B cell (primary cell): ENCODE measurements around the gene EAPP. TPM values are rescaled to one million over a fixed set of nuclear protein-coding genes. Genes with fewer than 3 reads are reported as not detected.

Experiments
- ATAC-seq: fragments of 200-7000 bp; cut with Tn5 transposase; one replicate; pipeline ENCODE4 v1.10.0; 2021; ENCODE audit warnings: low read depth, mild to moderate bottlenecking, moderate number of reproducible peaks, moderate library complexity
- CTCF ChIA-PET: fragments of 350-600 bp; sonication (Branson Sonifier 250); formaldehyde crosslinking; loops from one replicate; lab custom pipeline; 2021; ENCODE audit warnings: antibody characterized with exemption, inconsistent platforms; lab: Charles Lee
- POLR2A ChIA-PET: fragments of 350-600 bp; sonication (Branson Sonifier 250); formaldehyde crosslinking; loops from one replicate; lab custom pipeline; 2021; ENCODE audit warnings: antibody characterized with exemption; lab: Charles Lee
- DNase-seq: peaks from one replicate; pipeline ENCODE4 v3.0.0; 2013
- H2AFZ ChIP-seq: 2 replicates; pipeline ENCODE4 v1.6.1; 2012; ENCODE audit warnings: mild to moderate bottlenecking, low read depth, low read length; ENCODE audit not compliant: insufficient read depth, poor library complexity, severe bottlenecking
- H3K27ac ChIP-seq, 2 donors: 1 replicate in 1 of 2; 2 replicates in 1 of 2; pipeline ENCODE4 v1.5.1; 2012 to 2013; ENCODE audit warnings: low read length in 2 of 2, mild to moderate bottlenecking in 2 of 2, moderate library complexity in 1 of 2
- H3K27me3 ChIP-seq, 4 experiments: fragments of 200-600 bp in 1 of 4; sonication (generic) in 1 of 4; replicated peaks in 1 of 4; 1 replicate in 2 of 4; 2 replicates in 2 of 4; pipeline versions ENCODE4 v1.6.1 to v1.7.0; 2013 to 2016; ENCODE audit warnings: low read length in 3 of 4, mild to moderate bottlenecking in 2 of 4, mixed read lengths in 1 of 4, moderate library complexity in 1 of 4; ENCODE audit not compliant: insufficient read depth in 4 of 4, control insufficient read depth in 3 of 4; ENCODE audit errors: control extremely low read depth in 1 of 4
- H3K36me3 ChIP-seq, 2 experiments: replicated peaks in 1 of 2; 1 replicate in 1 of 2; 2 replicates in 1 of 2; pipeline versions ENCODE4 v1.6.1 to v1.7.1; 2013; ENCODE audit warnings: low read length in 1 of 2; ENCODE audit not compliant: insufficient read depth in 2 of 2, control insufficient read depth in 1 of 2; ENCODE audit errors: control extremely low read depth in 1 of 2, extremely low read depth in 1 of 2
- H3K4me1 ChIP-seq, 2 donors: fragments of 200-600 bp in 1 of 2; sonication (generic) in 1 of 2; 1 replicate in 1 of 2; 2 replicates in 1 of 2; pipeline versions ENCODE4 v1.5.1 to v1.6.1; 2013 to 2017; ENCODE audit warnings: low read length in 2 of 2; ENCODE audit not compliant: control insufficient read depth in 2 of 2, insufficient read depth in 2 of 2
- H3K4me2 ChIP-seq: replicated peaks from 2 replicates; pipeline ENCODE3; 2012; ENCODE audit warnings: mild to moderate bottlenecking, low read depth, low read length; ENCODE audit not compliant: poor library complexity, severe bottlenecking
- H3K4me3 ChIP-seq, 5 experiments: fragments of 200-600 bp in 1 of 5; sonication (generic) in 1 of 5; 1 replicate in 3 of 5; 2 replicates in 2 of 5; pipeline versions ENCODE4 v1.5.1 to v1.7.0; 2011 to 2016; ENCODE audit warnings: low read length in 4 of 5, mild to moderate bottlenecking in 4 of 5, low read depth in 2 of 5, control low read depth in 1 of 5, moderate library complexity in 1 of 5; ENCODE audit not compliant: insufficient read depth in 1 of 5; ENCODE audit errors: control extremely low read depth in 1 of 5, extremely low read depth in 1 of 5
- H3K79me2 ChIP-seq: fragments of 200-600 bp; sonication (generic); one replicate; pipeline ENCODE4 v1.6.0; 2016; ENCODE audit warnings: low read length; ENCODE audit not compliant: control insufficient read depth, insufficient read depth
- H3K9ac ChIP-seq: fragments of 200-600 bp; sonication (generic); 2 replicates; pipeline ENCODE4 v1.6.1; 2017; ENCODE audit warnings: mild to moderate bottlenecking, low read length, moderate library complexity
- H3K9me3 ChIP-seq, 3 donors: one replicate each; pipeline versions ENCODE4 v1.6.1 to v1.7.1; 2013; ENCODE audit warnings: low read length in 2 of 3; ENCODE audit not compliant: control insufficient read depth in 2 of 3, insufficient read depth in 1 of 3; ENCODE audit errors: control extremely low read depth in 1 of 3
- H4K20me1 ChIP-seq: 2 replicates; pipeline ENCODE4 v1.6.0; 2012; ENCODE audit warnings: mild to moderate bottlenecking, low read length; ENCODE audit not compliant: insufficient read depth, control insufficient read depth, poor library complexity, severe bottlenecking
- H3K27ac Mint-ChIP-seq: one replicate; pipeline ENCODE4 v1.8.0; 2021; ENCODE audit warnings: mixed read lengths
- H3K27me3 Mint-ChIP-seq: one replicate; pipeline ENCODE4 v1.8.0; 2021; ENCODE audit warnings: mixed read lengths
- H3K4me1 Mint-ChIP-seq: one replicate; pipeline ENCODE4 v1.8.0; 2021; ENCODE audit warnings: mixed read lengths
- H3K4me3 Mint-ChIP-seq: one replicate; pipeline ENCODE4 v1.8.0; 2021; ENCODE audit warnings: mixed read lengths
- H3K9me3 Mint-ChIP-seq: one replicate; pipeline ENCODE4 v1.8.0; 2022; ENCODE audit warnings: mixed read lengths; ENCODE audit not compliant: insufficient read depth
- EZH2 ChIP-seq: IDR thresholded peaks from 2 replicates; pipeline ENCODE4 v1.6.1; 2012; ENCODE audit warnings: borderline replicate concordance, low read depth, mild to moderate bottlenecking, moderate library complexity, low read length; ENCODE audit not compliant: insufficient read depth, poor library complexity, severe bottlenecking
- WGBS: methylation state at CpG from one replicate; pipeline ENCODE4 v1.1.5; 2013; ENCODE audit warnings: missing lambda C conversion rate; ENCODE audit not compliant: insufficient coverage; 5-methylcytosine and 5-hydroxymethylcytosine counted together
- intact Hi-C: fragments of 100-400 bp; cut with micrococcal nuclease; formaldehyde crosslinking; loops from one replicate; pipeline ENCODE4 v1.10.0; 2022
- polyA plus RNA-seq: library from polyadenylated mRNA; depleted of rRNA; stranded (reverse); fragments of >200 nt; gene quantifications from 2 replicates; pipeline ENCODE4 v1.2.3, GENCODE V29; 2012
- total RNA-seq, 2 donors: library from RNA; stranded (reverse); fragments of 120-200 nt in 1 of 2; gene quantifications; 1 replicate in 1 of 2; 2 replicates in 1 of 2; pipeline versions ENCODE4 v1.2.3 to v1.2.4, GENCODE V29; 2013 to 2022
- TF ChIP-seq, protein P1 (sequence below): fragments of 200-600 bp; IDR thresholded peaks from one replicate; pipeline ENCODE4 v1.8.0; 2022; ENCODE audit warnings: antibody characterized with exemption, mild to moderate bottlenecking

EAPP gene
- total and polyA plus RNA-seq, 2 donors (not counting 1 experiment from before 2014, with no cell fraction given): 36.2 to 58.0 TPM

DNA sequence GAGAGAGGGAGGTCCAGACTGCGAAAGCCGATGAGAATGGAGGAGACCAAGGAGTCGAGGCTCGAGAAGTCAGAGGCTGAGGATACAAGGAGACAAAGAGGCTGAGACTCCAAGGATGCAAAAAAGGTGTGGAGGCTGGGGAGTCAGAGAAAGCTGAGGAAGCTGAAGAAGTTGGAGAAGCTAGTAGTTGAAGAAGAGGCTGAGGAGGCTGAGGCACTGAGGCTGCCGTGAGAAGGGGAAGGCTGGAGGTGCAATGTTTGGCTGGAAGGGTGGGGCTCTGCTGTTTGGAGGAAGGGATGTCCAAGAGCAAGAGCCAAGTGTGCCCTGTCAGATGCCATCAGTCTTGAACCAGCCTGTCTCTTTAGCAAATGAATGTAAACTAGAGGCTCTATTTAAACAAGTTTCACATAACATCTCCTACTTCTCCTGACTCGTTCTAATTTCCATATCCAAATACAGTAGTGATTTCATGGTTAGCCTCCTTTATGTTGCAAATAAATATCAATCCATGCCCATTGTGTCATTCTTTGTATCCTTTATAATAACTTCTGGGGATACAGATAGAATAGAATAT, 66.7 kb downstream of the EAPP start:
- Mint-ChIP-seq H3K27me3 (peaks cover 7% of the 10 kb centered on the region), H3K27ac (no peak overlapping the region), H3K4me3 (no peak overlapping the region), H3K4me1 (no peaks in the 10 kb centered on the region), H3K9me3 (no peaks in the 10 kb centered on the region)
- Histone ChIP-seq H3K9me3 (no peaks in the 10 kb centered on the region), H2AFZ (no peak overlapping the region), H3K79me2 (no peaks in the 10 kb centered on the region), H3K4me2 (no peak overlapping the region), H3K9ac (no peak overlapping the region), H3K4me1 (no peaks in the 10 kb centered on the region), H3K4me3 (no peak overlapping the region), H3K27ac (no peak overlapping the region), H3K36me3 (no peaks in the 10 kb centered on the region), H3K27me3 (peaks cover 0 to 5% (median 0%) of the 10 kb centered on the region in 4 experiments), H4K20me1 (no peaks in the 10 kb centered on the region)
- TF ChIP-seq, protein P1, sequence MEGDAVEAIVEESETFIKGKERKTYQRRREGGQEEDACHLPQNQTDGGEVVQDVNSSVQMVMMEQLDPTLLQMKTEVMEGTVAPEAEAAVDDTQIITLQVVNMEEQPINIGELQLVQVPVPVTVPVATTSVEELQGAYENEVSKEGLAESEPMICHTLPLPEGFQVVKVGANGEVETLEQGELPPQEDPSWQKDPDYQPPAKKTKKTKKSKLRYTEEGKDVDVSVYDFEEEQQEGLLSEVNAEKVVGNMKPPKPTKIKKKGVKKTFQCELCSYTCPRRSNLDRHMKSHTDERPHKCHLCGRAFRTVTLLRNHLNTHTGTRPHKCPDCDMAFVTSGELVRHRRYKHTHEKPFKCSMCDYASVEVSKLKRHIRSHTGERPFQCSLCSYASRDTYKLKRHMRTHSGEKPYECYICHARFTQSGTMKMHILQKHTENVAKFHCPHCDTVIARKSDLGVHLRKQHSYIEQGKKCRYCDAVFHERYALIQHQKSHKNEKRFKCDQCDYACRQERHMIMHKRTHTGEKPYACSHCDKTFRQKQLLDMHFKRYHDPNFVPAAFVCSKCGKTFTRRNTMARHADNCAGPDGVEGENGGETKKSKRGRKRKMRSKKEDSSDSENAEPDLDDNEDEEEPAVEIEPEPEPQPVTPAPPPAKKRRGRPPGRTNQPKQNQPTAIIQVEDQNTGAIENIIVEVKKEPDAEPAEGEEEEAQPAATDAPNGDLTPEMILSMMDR: no peak
- 97% methylated on average over 5 of the region's 6 CpGs for WGBS
- intact Hi-C loops: no loop called here
- ATAC-seq (no peak), DNase-seq (no peak)
- POLR2A ChIA-PET: no interaction called here
- CTCF ChIA-PET: no interaction called here

DNA sequence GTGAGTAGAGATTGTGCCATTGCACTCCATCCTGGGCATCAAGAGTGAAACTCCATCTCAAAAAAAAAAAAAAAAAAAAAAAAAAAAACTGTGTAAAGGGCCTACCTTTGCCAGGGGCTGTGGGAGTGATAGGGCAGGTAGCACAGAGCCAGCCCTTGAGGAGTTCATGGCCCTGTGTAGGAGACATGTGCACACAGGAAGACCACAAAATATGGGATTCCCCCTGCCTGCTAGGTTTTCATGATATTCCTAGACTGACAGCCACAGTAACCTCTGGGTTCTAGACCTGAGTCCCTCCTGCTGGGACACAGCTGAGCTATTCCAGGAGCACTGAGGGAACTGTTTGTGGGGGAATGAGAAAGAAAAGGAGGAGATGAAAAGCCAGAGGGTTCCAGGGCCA, 69.2 kb downstream of the EAPP start:
- Histone ChIP-seq H3K36me3 (no peaks in the 10 kb centered on the region), H3K9me3 (no peaks in the 10 kb centered on the region), H3K4me3 (no peak overlapping the region), H3K4me1 (no peaks in the 10 kb centered on the region), H3K4me2 (no peak overlapping the region), H3K27ac (no peak overlapping the region), H3K27me3 (peaks cover 0 to 5% (median 0%) of the 10 kb centered on the region in 4 experiments), H3K9ac (no peak overlapping the region), H4K20me1 (no peaks in the 10 kb centered on the region), H3K79me2 (no peaks in the 10 kb centered on the region), H2AFZ (no peak overlapping the region)
- Mint-ChIP-seq H3K27ac (no peak overlapping the region), H3K4me1 (no peaks in the 10 kb centered on the region), H3K27me3 (peaks cover 7% of the 10 kb centered on the region), H3K9me3 (no peaks in the 10 kb centered on the region), H3K4me3 (no peak overlapping the region)
- DNase-seq (no peak), ATAC-seq (no peak)
- TF ChIP-seq, protein P1: no peak
- TF ChIP-seq EZH2: no peak
- CTCF ChIA-PET: no interaction called here
- intact Hi-C loops: no loop called here
- POLR2A ChIA-PET: no interaction called here
